IMR-90 (cell line): ENCODE measurements around the gene VPS25. TPM values are rescaled to one million over a fixed set of nuclear protein-coding genes. Genes with fewer than 3 reads are reported as not detected.

ENCODE experiments used
- ATAC-seq: fragments of 200-7000 bp; cut with Tn5 transposase; 2 replicates; pipeline ENCODE4 v1.9.1; 2020; ENCODE audit warnings: low read depth, mild to moderate bottlenecking, moderate library complexity
- BruUV-seq: library from RNA; stranded (reverse); fragments of 400-500 nt; replicated peaks from 2 replicates; lab custom pipeline; 2021; lab: Mats Ljungman, UMichigan
- CTCF ChIA-PET: fragments of 300-600 bp; formaldehyde crosslinking; extraction: SDS; loops from one replicate; lab custom pipeline; 2021; ENCODE audit warnings: antibody characterized with exemption; lab: Yijun Ruan, JAX
- POLR2A ChIA-PET: fragments of 300-600 bp; sonication (Branson Sonifier 250); formaldehyde crosslinking; loops from one replicate; lab custom pipeline; 2022; ENCODE audit warnings: antibody characterized with exemption; ENCODE audit not compliant: unreplicated experiment; lab: Charles Lee
- DNase-seq: peaks from one replicate; pipeline ENCODE4 v3.0.0; 2013
- H2AFZ ChIP-seq: replicated peaks from 2 replicates; pipeline ENCODE3; 2013; ENCODE audit warnings: low read length, mild to moderate bottlenecking; ENCODE audit not compliant: poor library complexity
- H2AK5ac ChIP-seq: 2 replicates; pipeline ENCODE4 v1.6.1; 2013; ENCODE audit warnings: low read depth, low read length, inconsistent platforms
- H2AK9ac ChIP-seq: replicated peaks from 2 replicates; pipeline ENCODE3; 2013; ENCODE audit warnings: mild to moderate bottlenecking, low read depth, low read length, moderate library complexity; ENCODE audit not compliant: poor library complexity
- H2BK120ac ChIP-seq: 2 replicates; pipeline ENCODE4 v1.6.1; 2013; ENCODE audit warnings: low read depth, low read length, inconsistent platforms
- H2BK15ac ChIP-seq: 3 replicates; pipeline ENCODE4 v1.6.1; 2013; ENCODE audit warnings: low read depth, low read length, inconsistent platforms
- H2BK20ac ChIP-seq: 2 replicates; pipeline ENCODE4 v1.6.1; 2013; ENCODE audit warnings: low read depth, mild to moderate bottlenecking, inconsistent platforms, low read length, moderate library complexity
- H2BK5ac ChIP-seq: 2 replicates; pipeline ENCODE4 v1.6.1; 2013; ENCODE audit warnings: mild to moderate bottlenecking, low read depth, low read length, inconsistent platforms; ENCODE audit not compliant: poor library complexity, severe bottlenecking
- H3K14ac ChIP-seq: replicated peaks from 2 replicates; pipeline ENCODE4 v1.6.1; 2013; ENCODE audit warnings: low read depth, low read length, inconsistent platforms
- H3K18ac ChIP-seq: 2 replicates; pipeline ENCODE4 v1.6.1; 2013; ENCODE audit warnings: low read depth, low read length, control low read depth
- H3K23ac ChIP-seq: 2 replicates; pipeline ENCODE4 v1.6.1; 2013; ENCODE audit warnings: low read depth, low read length, inconsistent platforms
- H3K27ac ChIP-seq: 2 replicates; pipeline ENCODE4 v1.5.1; 2013; ENCODE audit warnings: mild to moderate bottlenecking, control low read depth, low read length; ENCODE audit not compliant: insufficient read depth
- H3K27me3 ChIP-seq: 2 replicates; pipeline ENCODE4 v1.6.1; 2013; ENCODE audit warnings: low read length; ENCODE audit not compliant: control insufficient read depth, insufficient read depth
- H3K36me3 ChIP-seq: 2 replicates; pipeline ENCODE4 v1.6.1; 2013; ENCODE audit warnings: low read length, mixed read lengths; ENCODE audit not compliant: control insufficient read depth, insufficient read depth
- H3K4ac ChIP-seq: 2 replicates; pipeline ENCODE4 v1.6.1; 2013; ENCODE audit warnings: low read depth, low read length, inconsistent platforms
- H3K4me1 ChIP-seq: 2 replicates; pipeline ENCODE4 v1.6.1; 2013; ENCODE audit warnings: low read length, mixed read lengths; ENCODE audit not compliant: control insufficient read depth, insufficient read depth
- H3K4me2 ChIP-seq: 2 replicates; pipeline ENCODE4 v1.6.1; 2013; ENCODE audit warnings: low read depth, mild to moderate bottlenecking, control low read depth, low read length, moderate library complexity
- H3K4me3 ChIP-seq: 2 replicates; pipeline ENCODE4 v1.5.1; 2013; ENCODE audit warnings: low read depth, mild to moderate bottlenecking, control low read depth, low read length, moderate library complexity; ENCODE audit not compliant: insufficient read depth
- H3K56ac ChIP-seq: 2 replicates; pipeline ENCODE4 v1.6.1; 2013; ENCODE audit warnings: low read length, inconsistent platforms; ENCODE audit not compliant: insufficient read depth; ENCODE audit errors: extremely low read depth
- H3K79me1 ChIP-seq, 2 experiments: 2 replicates each; pipeline ENCODE4 v1.6.1; 2013; ENCODE audit warnings: low read length in 2 of 2, inconsistent platforms in 1 of 2, low read depth in 1 of 2
- H3K9ac ChIP-seq: 2 replicates; pipeline ENCODE4 v1.6.1; 2013; ENCODE audit warnings: low read depth, low read length, control low read depth
- H3K9me1 ChIP-seq: 2 replicates; pipeline ENCODE4 v1.6.1; 2013; ENCODE audit warnings: low read length, inconsistent platforms; ENCODE audit not compliant: insufficient read depth
- H3K9me3 ChIP-seq: 2 replicates; pipeline ENCODE4 v1.6.1; 2013; ENCODE audit warnings: low read length; ENCODE audit not compliant: control insufficient read depth, insufficient read depth
- H4K20me1 ChIP-seq: 2 replicates; pipeline ENCODE4 v1.6.1; 2013; ENCODE audit warnings: low read length, inconsistent platforms; ENCODE audit not compliant: insufficient read depth
- H4K5ac ChIP-seq: 2 replicates; pipeline ENCODE4 v1.6.1; 2013; ENCODE audit warnings: mild to moderate bottlenecking, low read depth, low read length, control low read depth
- H4K8ac ChIP-seq, 2 experiments: 2 replicates each; pipeline ENCODE4 v1.6.1; 2013; ENCODE audit warnings: low read depth in 2 of 2, low read length in 2 of 2, control low read depth in 1 of 2, inconsistent platforms in 1 of 2
- H4K91ac ChIP-seq: 2 replicates; pipeline ENCODE4 v1.6.1; 2013; ENCODE audit warnings: low read depth, low read length, inconsistent platforms; ENCODE audit not compliant: insufficient read depth
- BHLHE40 ChIP-seq: fragments of 150-350 bp; IDR thresholded peaks from 2 replicates; pipeline ENCODE4 v1.6.1; 2016; ENCODE audit warnings: mild to moderate bottlenecking, low read depth, low read length
- CEBPB ChIP-seq: IDR thresholded peaks from 2 replicates; pipeline ENCODE4 v1.6.1; 2012; ENCODE audit warnings: low read depth, low read length, improper control_type of control experiment
- FOS ChIP-seq: fragments of 150-350 bp; IDR thresholded peaks from 2 replicates; pipeline ENCODE4 v1.6.1; 2016; ENCODE audit warnings: low read depth, low read length
- NFE2L2 ChIP-seq: fragments of 150-350 bp; IDR thresholded peaks from 2 replicates; pipeline ENCODE4 v1.6.1; 2016; ENCODE audit warnings: low read depth, mild to moderate bottlenecking, low read length
- WGBS, 2 experiments: methylation state at CpG; one replicate each; pipeline versions ENCODE4 v1.1.5 to v1.1.7; 2013; ENCODE audit warnings: missing lambda C conversion rate in 2 of 2; ENCODE audit not compliant: insufficient read length in 1 of 2; ENCODE audit errors: extremely low coverage in 2 of 2; 5-methylcytosine and 5-hydroxymethylcytosine counted together
- dilution Hi-C: fragments of 300-500 bp; cut with HindIII; formaldehyde crosslinking; loops from one replicate; pipeline ENCODE4 v1.14.3; 2018; ENCODE audit warnings: low sequenced_read_pairs; ENCODE audit not compliant: unreplicated experiment
- in situ Hi-C: fragments of 300-500 bp; cut with MboI; formaldehyde crosslinking; loops from 3 replicates; pipeline ENCODE4 v1.14.3; 2019; ENCODE audit warnings: low sequenced_read_pairs, inconsistent platforms, mixed read lengths
- intact Hi-C: fragments of 100-400 bp; cut with micrococcal nuclease; formaldehyde crosslinking; loops from 2 replicates; pipeline ENCODE4 v1.10.0; 2022
- polyA plus RNA-seq, 3 experiments: library from polyadenylated mRNA; depleted of rRNA; stranded (reverse); fragments of >200 nt; gene quantifications; 2 replicates each; pipeline ENCODE4 v1.2.3, GENCODE V29; 2012; ENCODE audit warnings: low replicate concordance in 1 of 3
- total RNA-seq: library from RNA; depleted of rRNA; stranded (reverse); fragments of >200 nt; gene quantifications from 2 replicates; pipeline ENCODE4 v1.2.3, GENCODE V29; 2012

The VPS25 gene
- total and polyA plus RNA-seq, 2 of the 4 experiments (the other 2 are of a cell fraction), result 71.3 to 130 TPM

DNA sequence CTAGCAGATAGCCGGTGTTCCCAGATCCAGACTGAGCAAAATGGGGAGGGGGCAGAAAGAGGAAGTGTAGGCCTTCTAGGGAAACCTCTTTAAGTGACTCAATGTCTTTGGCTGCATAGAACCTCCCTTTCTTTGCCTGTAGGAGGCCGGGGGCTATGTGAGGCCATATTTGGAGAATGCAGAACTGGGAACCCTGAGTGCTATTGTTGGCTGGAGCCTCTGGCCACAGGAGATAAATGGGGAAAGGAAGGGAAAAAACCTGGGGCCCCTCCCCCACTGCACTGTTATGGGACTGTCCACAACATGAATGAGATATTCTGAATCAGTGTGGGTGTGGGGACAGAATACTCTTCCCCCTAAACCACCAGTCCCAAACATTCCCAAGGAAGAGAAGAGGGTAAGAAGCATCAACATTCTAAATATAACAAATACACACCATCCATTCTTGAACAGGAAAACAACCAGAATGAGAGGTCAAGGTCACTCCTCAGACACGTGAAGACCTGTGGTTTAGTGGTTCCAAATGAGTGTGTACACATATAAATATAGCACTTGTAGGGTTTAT, 2.4 kb downstream of the VPS25 start:
- Histone ChIP-seq H3K4me2 (no peak overlapping the region), H3K18ac (no peak overlapping the region), H3K4me3 (no peak overlapping the region), H2BK120ac (peak overlapping the region; percentile 64), H2AK5ac (peak overlapping the region; percentile 88; the same call in 1 of the 2 replicates), H3K36me3 (peaks cover 27% of the 10 kb centered on the region), H2AFZ (no peak overlapping the region), H4K91ac (peak overlapping the region; percentile 51; the same call in 1 of the 2 replicates), H3K79me1 (peaks cover 16 to 40% of the 10 kb centered on the region in 2 experiments; a peak in 3 of 4 replicates), H4K20me1 (no peaks in the 10 kb centered on the region), H2BK20ac (peak overlapping the region; percentile 81; the same call in 1 of the 2 replicates), H4K5ac (no peak overlapping the region), H4K8ac (0 out of 4 replicates have a peak overlapping the region, but pooled peaks of 1 of the 2 experiments have one; percentile 52), H3K27me3 (no peaks in the 10 kb centered on the region), H3K9me3 (no peaks in the 10 kb centered on the region), H3K23ac (peak overlapping the region; percentile 44; the same call in 1 of the 2 replicates), H3K27ac (no peak overlapping the region), H3K14ac (no peak overlapping the region), H2AK9ac (peak overlapping the region; percentile 71), H3K4ac (peak overlapping the region; percentile 96), H3K4me1 (peaks cover 4% of the 10 kb centered on the region), H3K56ac (no peak overlapping the region), H2BK5ac (peak overlapping the region; percentile 90), H3K9ac (no peak overlapping the region), H2BK15ac (peak overlapping the region; percentile 98; the same call in 1 of the 3 replicates), H3K9me1 (peaks cover 10% of the 10 kb centered on the region; the same call in 1 of the 2 replicates)
- ChIA-PET CTCF (no interaction called here), POLR2A (no interaction called here)
- peak; percentile 66 for DNase-seq
- intact Hi-C loops, result no loop called here
- BruUV-seq, result no TSS peak
- dilution Hi-C loops, result no loop called here
- 75% methylated on average over 1 of the region's 3 CpGs; no CpG with 5 or more reads in 1 of the 2 experiments for WGBS, 2 experiments
- TF ChIP-seq FOS (no peak), NFE2L2 (no peak), BHLHE40 (peak; percentile 53; the same call in 1 of the 2 replicates), CEBPB (no peak)
- in situ Hi-C loops, result no loop called here
- no peak for ATAC-seq
